CD4-positive, alpha-beta T cell treated with Interleukin-21 for 1 hour (primary cell): ENCODE results near the gene NUDT4.
"Not testable (repeated sequence)": the region's sequence is repeated elsewhere in the genome, so short reads cannot be mapped to it uniquely, and the experiment has no call there.

Experiments
- DNase-seq: peaks from one replicate; pipeline ENCODE4 v3.0.0-alpha.2; 2020

Gene NUDT4

GRCh38 chr12:93368766-93369165 is 9.0 kb upstream of the NUDT4 start:
- no peak for DNase-seq

- DNase-seq = no peak
Observed at GRCh38 chr12:93369505-93369904, 8.2 kb upstream of the NUDT4 start.

- no peak for DNase-seq
Observed at GRCh38 chr12:93370947-93371346, 6.8 kb upstream of the NUDT4 start.

DNA sequence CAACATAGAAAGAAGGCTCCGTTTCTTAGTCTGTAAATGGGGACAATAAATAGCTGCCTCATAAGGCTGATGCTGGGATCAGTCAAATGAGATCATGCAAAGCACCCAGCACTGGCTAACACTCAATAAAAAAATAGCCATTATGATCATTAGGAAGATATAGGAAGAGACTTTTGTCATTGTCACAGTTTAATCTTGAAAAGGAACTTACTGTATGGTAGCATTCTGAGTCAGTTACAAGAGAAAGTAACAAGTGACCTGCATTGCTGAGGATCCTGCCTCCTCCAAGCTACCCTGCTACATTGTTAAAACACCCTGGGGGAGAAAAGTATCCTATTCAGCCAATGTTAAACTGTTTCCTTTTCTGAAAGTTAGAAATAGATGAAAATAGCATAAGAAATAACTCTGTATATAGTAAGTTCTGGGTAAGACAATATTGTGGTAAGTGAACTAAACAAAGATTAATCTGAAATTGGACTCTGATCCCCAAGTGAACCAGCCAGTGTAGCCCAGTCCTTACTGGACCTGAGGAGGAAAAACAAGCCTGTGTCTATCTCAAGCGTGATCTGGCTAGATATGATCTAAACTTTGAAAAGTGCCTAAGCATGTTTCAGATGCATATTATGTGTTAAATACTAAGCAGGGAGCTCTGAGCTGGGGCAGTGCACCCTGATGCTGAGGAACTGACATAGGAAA is 3.6 kb upstream of the NUDT4 start:
- DNase-seq = no peak

GRCh38 chr12:93375906-93376305 is 1.8 kb upstream of the NUDT4 start:
- DNase-seq = no peak

DNA sequence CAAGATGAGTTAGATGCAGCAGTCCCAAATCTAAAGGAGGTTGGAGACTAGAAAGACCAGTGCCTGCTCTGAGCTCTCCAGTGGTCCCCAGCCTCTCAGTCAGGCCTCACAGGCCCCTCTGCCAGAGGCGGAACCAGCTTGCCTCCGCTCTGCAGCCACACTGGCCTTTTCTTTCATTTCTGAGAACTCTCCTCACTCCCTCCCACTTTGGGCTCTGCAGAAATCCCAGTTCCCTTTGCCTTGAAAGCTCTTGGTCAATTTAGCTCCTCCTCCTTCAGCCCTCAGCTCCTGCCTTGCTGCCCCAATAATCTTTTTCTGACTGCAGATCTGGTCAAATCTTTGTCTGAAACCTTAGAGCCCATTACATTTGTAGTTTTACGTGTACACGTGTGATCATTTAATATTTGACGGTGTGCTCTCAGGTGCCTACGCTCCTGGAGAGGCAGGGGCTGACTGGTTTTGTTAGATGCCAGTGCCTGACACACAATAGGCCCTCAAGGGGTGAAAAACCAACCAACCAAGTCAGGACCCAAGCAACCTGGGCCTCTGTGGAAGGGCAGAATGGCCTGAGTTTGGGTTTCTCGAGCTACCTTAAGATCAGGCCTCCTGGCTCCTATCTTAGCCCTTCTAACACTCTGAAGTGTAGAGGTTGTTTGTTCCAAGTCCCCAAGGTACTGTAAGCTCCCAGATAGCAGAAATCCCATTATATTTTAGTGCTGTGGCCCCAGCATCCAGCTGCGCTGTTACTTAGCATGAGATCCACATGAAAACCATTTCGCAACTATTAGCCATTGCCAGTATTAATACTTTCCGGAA is 1.1 kb upstream of the NUDT4 start:
- DNase-seq = no peak

- peak; percentile 62 for DNase-seq
Observed at GRCh38 chr12:93378196-93378997, 672 bp downstream of the NUDT4 start.

- no peak for DNase-seq
Observed at GRCh38 chr12:93378998-93379325, 1.2 kb downstream of the NUDT4 start.

DNA sequence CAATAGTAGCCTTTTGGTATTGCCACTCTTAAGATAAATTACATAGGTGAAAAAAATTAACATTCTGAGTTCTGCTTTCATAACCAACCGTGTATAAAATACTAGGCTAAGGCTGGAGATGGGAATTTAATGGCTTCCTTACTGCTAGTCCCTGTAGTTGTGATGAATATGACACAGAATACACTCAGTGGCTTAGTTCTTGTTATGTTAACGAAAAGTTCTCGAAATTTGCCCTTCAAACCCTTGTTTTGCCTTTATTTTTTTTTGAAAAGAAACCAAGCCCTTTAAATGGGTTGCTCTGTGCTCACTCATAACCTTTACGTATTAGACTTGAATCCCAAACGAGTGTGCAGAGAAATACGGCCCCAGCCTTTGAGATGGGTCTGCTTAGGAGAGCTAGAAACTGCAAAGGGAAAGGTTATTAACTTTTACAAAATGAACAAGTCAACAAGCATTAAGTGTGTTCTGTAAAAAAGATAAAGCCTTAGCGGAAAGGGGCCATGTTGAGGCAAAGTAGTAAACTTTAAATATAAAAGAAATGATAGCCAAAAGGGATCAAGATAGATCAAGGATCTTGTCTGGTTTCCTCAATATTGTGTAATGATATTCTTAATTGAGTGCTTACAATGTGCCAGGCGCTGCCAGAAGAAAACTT is 1.7 kb downstream of the NUDT4 start:
- no peak for DNase-seq

DNA sequence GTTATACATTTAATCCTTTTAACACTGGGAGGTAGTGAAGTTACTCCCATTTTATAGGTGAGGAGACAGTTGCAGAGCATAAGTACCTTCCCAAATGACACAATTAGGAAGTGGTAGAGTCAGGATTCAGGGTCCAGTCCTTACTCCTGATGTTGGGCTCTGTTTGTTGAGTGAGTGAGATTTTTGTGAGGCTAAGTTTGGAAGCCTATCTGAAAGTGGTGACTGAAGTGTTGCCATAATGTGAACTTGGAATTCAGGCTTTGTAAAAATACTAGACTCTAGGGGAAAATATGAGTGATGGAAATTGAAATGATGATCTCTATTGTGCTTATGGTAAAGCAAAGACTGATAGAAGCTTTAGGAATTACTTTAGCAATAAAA is 2.2 kb downstream of the NUDT4 start:
- DNase-seq = no peak

DNA sequence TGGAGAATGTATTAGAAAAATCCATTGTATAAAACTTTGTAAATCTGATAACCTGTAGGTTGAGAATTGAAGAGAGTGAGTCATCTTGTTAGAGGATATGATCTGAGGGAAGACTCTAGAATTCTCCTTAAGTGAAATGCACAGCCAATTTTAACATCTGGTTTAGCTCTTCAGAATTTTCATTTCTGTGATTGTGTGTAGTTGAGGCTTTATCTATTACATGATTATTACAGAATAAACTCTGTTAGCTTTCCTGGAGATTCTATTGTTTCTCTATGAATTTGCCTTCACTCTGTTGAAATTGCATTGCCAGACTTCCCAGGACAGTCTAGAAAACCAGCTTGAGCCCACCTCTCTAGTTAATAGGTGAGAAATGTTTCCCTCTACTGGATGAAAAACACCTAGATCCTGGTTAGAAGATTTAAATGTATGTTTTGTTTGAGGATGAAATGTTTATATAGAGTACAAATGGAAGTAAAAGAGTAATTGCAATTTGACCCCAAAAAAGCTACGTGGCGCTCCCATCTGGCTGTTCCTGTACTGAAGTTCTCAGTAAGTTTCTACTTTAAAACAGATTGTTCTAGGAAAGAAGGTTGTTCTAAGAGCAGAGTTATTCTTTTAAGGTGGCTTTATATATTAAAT is 2.9 kb downstream of the NUDT4 start:
- DNase-seq = peak; percentile 11

DNA sequence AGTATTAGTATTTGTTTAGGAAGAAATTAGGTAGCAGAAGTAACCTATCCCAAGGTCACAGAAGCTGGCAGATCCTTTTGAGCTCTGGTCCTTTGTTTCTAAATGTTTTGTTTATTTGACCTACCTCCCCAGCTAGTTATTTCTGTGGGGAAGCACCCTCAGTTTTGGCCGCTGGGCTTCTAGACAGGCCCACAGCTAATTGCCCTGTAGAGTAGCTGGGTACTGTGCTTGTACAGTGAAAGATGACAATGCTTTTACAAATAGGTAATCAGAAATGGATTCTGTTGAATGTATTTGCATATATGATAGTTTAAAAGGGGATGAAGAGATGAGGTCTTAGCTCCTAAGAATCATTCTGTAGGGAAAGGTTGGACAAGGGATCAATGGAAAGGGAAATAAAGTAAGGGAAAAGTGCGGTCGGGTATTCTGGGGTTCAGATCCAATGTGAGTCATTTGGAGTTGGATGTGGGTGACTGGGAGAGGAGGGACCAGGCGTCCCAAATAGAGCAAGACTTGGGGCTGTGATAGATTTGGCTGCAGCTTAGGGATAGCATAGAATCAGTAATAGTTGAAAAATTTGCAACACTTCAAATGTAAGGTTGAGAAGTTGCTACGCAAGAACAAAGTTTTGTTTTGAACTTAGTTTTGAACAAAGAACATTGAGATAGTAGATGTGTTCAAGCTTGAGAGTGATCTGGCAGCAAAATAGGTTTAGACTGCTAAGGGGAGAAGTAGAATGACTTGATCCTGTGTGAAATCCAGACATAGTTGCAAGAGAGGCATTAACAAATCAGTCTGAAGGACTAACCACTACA is 3.6 kb downstream of the NUDT4 start:
- DNase-seq = no peak

DNA sequence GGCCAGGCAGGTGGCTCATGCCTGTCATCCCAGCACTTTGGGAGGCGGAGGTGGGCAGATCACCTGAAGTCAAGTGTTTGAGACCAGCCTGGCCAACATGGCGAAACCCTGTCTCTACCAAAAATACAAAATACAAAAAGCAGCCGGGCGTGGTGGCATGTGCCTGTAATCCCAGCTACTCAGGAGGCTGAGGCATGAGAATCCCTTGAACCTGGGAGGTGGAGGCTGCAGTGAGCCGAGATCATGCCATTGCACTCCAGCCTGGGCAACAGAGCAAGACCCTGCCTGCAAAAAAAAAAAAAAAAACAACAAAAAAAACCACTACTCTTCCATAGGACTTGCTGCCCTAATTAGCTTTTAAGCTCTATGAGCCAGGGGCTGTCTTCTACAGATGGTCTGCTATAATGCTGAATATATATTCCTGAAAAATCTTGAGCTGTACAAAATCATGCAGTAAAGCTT is 4.3 kb downstream of the NUDT4 start:
- not testable (repeated sequence) for DNase-seq

- DNase-seq = no peak
Observed at GRCh38 chr12:93387780-93388179, 10.1 kb downstream of the NUDT4 start.

DNA sequence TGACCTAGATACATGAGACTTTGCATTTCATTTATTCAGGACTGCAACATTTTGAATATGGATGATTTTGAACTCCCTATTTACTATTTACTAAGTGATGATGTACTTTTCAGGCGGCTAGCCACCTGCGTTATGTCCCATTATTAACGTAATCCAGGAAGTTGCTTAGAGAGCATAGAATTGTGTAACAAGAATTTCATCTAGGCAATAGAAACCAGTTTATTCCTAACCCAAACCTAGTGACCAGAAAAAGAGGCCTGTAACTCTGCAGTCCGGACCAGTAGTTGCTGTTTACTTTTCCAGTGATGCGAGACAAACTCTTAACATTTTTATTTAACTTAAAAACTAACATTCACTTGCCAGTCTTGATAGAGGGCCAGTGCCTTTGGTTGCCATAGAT is 12.3 kb downstream of the NUDT4 start:
- DNase-seq = no peak

GRCh38 chr12:93390549-93391297 is 13.0 kb downstream of the NUDT4 start:
- no peak for DNase-seq

DNA sequence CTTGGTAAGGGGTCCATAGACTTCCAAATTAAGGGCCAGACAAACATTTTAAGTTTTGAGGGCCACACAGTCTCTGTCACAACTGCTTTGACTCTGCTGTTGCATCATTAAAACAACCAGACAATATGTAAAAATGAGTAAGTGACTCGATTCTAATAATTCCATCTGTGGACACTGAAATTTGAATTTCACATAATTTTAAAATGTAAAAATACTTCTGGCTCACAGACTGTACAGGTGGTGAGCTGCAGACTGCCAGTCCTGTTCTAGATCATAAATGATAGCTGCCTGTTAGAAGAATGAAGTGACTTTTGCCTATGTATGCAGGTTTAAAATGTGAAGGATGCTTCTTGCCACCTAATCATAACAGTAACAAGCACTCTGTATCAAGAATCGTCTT is 15.7 kb downstream of the NUDT4 start:
- DNase-seq = no peak

DNA sequence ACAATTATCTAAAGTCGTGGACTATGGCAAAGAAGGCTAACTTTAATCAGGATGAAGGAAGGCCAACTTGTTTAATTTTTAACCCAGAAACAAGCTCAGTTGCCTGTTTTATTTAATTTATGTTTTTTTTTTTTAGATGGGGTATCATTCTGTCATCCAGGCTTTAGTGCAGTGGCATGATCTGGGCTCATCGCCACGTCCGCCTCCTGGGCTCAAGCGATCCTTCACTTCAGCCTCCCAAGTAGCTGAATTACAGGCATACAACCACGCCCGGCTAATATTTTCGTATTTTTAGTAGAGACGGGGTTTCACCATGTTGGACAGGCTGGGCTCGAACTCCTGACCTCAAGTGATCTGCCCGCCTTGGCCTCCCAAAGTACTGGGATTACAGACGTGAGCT is 19.7 kb downstream of the NUDT4 start:
- no peak for DNase-seq

- DNase-seq = not testable (repeated sequence)
Observed at GRCh38 chr12:93399183-93399863, 21.6 kb downstream of the NUDT4 start.
